Measurements from ENCODE around the gene MYEF2. TPM values are rescaled to one million over a fixed set of nuclear protein-coding genes. Genes with fewer than 3 reads are reported as not detected.

MYEF2 gene
- polyA plus RNA-seq, 1 of the 3 experiments (the other 2 are of a cell fraction) = 11.6 TPM

- H2AFZ ChIP-seq (ENCODE audit: low read depth) = 0 out of 2 replicates have a peak overlapping the region, but pooled peaks have one; percentile 95
- POLR2A ChIA-PET = no interaction called here
- H3K4me3 ChIP-seq (ENCODE audit: low read depth in 2 of 2, low read length in 1 of 2) = peak overlapping the region; percentile 61 to 82
- no peaks in the 10 kb centered on the region for H3K27me3 ChIP-seq (ENCODE audit: insufficient read depth)
- peaks cover 3% of the 10 kb centered on the region for H3F3A ChIP-seq (replicated peaks; ENCODE audit: insufficient read depth)
- no peaks in the 10 kb centered on the region for H3K9me2 ChIP-seq
- H3K27ac ChIP-seq (ENCODE audit: low read depth in 2 of 2, low read length in 1 of 2) = peak overlapping the region; percentile 74 to 93; a peak in 3 of 4 replicates
- H4K20me1 ChIP-seq (ENCODE audit: insufficient read depth) = no peaks in the 10 kb centered on the region
- TF ChIP-seq TAF1 (IDR thresholded peaks at IDR 0.05; ENCODE audit: borderline replicate concordance, low read depth, low read length) (no peak), PBX3 (IDR thresholded peaks at IDR 0.05) (no peak), POLR2AphosphoS5 (IDR thresholded peaks at IDR 0.05; ENCODE audit: low read depth, low read length) (no peak), CTCF (IDR thresholded peaks at IDR 0.05) (no peak), EZH2phosphoT487 (IDR thresholded peaks at IDR 0.05; ENCODE audit: borderline replicate concordance, low read depth) (no peak), MAX (IDR thresholded peaks at IDR 0.05; ENCODE audit: low read depth) (no peak), FOSL2 (IDR thresholded peaks at IDR 0.05; ENCODE audit: borderline replicate concordance, low read depth) (peak; percentile 58; the same call in 1 of the 2 replicates), JUND (IDR thresholded peaks at IDR 0.05) (peak; percentile 35; the same call in 1 of the 2 replicates), FOXJ3 (CRISPR knock-in tag; IDR thresholded peaks at IDR 0.05) (no peak), USF2 (IDR thresholded peaks at IDR 0.05; ENCODE audit: borderline replicate concordance, low read depth, low read length) (no peak), RAD21 (IDR thresholded peaks at IDR 0.05; ENCODE audit: low read length) (no peak), TEAD4 (IDR thresholded peaks at IDR 0.05; ENCODE audit: borderline replicate concordance, insufficient read depth) (no peak), NFIC (IDR thresholded peaks at IDR 0.05; ENCODE audit: borderline replicate concordance) (0 out of 2 replicates have a peak, but pooled peaks have one; percentile 40), MXI1 (IDR thresholded peaks at IDR 0.05; ENCODE audit: low read depth, low read length) (no peak), GATA2 (CRISPR knock-in tag; IDR thresholded peaks at IDR 0.05) (no peak), REST (IDR thresholded peaks at IDR 0.05; ENCODE audit: low read depth, low read length) (no peak), MEF2A (IDR thresholded peaks at IDR 0.05; ENCODE audit: borderline replicate concordance, low read depth) (no peak)
- H3K9me3 ChIP-seq = 0 out of 2 replicates have a peak, but pooled peaks cover 3% of the 10 kb centered on the region
- peak overlapping the region; percentile 74 for H3K4me2 ChIP-seq
- peaks cover 62% of the 10 kb centered on the region for H3K79me2 ChIP-seq (ENCODE audit: insufficient read depth)
- CTCF ChIA-PET = interaction anchor here (0.6 kb wide), 1 partner anchor 29 kb away, joined by 3 read pairs; no protein-coding TSS in a partner anchor
- H3K4me1 ChIP-seq (ENCODE audit: control insufficient read depth in 1 of 2, insufficient read depth in 2 of 2, low read depth in 1 of 2, low read length in 1 of 2) = peaks cover 5 to 8% of the 10 kb centered on the region in 2 experiments; a peak in 3 of 4 replicates
- H3K36me3 ChIP-seq (replicated peaks in 1 of 2; ENCODE audit: control insufficient read depth in 1 of 2, insufficient read depth in 2 of 2, low read length in 1 of 2) = peaks cover 9 to 11% of the 10 kb centered on the region in 2 experiments
- H3K9ac ChIP-seq = peak overlapping the region; percentile 89; the same call in 1 of the 2 replicates
- WGBS (ENCODE audit: low lambda C conversion rate) = 18% methylated on average over 4 of the region's 4 CpGs
- no peak for DNase-seq
Measured at GRCh38 chr15:48176112-48176511, 2.0 kb downstream of the MYEF2 start.
